ENCODE data around the gene EPHA3.

GRCh38 chr3:89332386-89332785 lies 225.0 kb downstream of the EPHA3 start:
- TF ChIP-seq ZNF830 (tag by site-specific recombination; IDR thresholded peaks at IDR 0.05; ENCODE audit: low read depth) (no peak), ZBTB17 (tag by site-specific recombination; IDR thresholded peaks at IDR 0.05) (no peak)
